Activated naive CD4-positive, alpha-beta T cell (primary cell): ENCODE data around the gene SNTG2.
"Not testable (repeated sequence)": the region's sequence is repeated elsewhere in the genome, so short reads cannot be mapped to it uniquely, and the experiment has no call there.

Experiments
- DNase-seq, 4 experiments: peaks; one replicate each; lab custom pipeline; 2025; lab: John Stamatoyannopoulos, UW

The SNTG2 gene

GRCh38 chr2:1375794-1376193 is 425.1 kb downstream of the SNTG2 start:
- no peak for DNase-seq

GRCh38 chr2:1377473-1377872 is 426.8 kb downstream of the SNTG2 start:
- no peak for DNase-seq

- DNase-seq = no peak
These were observed 428.0 kb downstream of the SNTG2 start for GRCh38 chr2:1378456-1379150.

- DNase-seq = no peak
These were observed 431.0 kb downstream of the SNTG2 start for GRCh38 chr2:1381644-1382043.

- not testable (repeated sequence) for DNase-seq
These were observed 437.5 kb downstream of the SNTG2 start for GRCh38 chr2:1387954-1388725.

- not testable (repeated sequence) for DNase-seq
These were observed 439.5 kb downstream of the SNTG2 start for GRCh38 chr2:1390118-1390517.

- DNase-seq = no peak
These were observed 442.7 kb downstream of the SNTG2 start for GRCh38 chr2:1393321-1393720.

GRCh38 chr2:1394709-1395408 is 444.2 kb downstream of the SNTG2 start:
- no peak for DNase-seq

- no peak for DNase-seq
These were observed 446.7 kb downstream of the SNTG2 start for GRCh38 chr2:1397350-1397749.

- DNase-seq = no peak
These were observed 447.5 kb downstream of the SNTG2 start for GRCh38 chr2:1398191-1398590.

GRCh38 chr2:1400943-1401735 is 450.5 kb downstream of the SNTG2 start:
- no peak for DNase-seq

GRCh38 chr2:1402064-1402463 is 451.4 kb downstream of the SNTG2 start:
- no peak for DNase-seq

- no peak for DNase-seq
These were observed 452.9 kb downstream of the SNTG2 start for GRCh38 chr2:1403565-1403964.

- DNase-seq = no peak
These were observed 454.5 kb downstream of the SNTG2 start for GRCh38 chr2:1405124-1405523.

GRCh38 chr2:1405967-1406366 is 455.3 kb downstream of the SNTG2 start:
- DNase-seq = no peak

- DNase-seq = no peak
These were observed 455.8 kb downstream of the SNTG2 start for GRCh38 chr2:1406434-1406833.

GRCh38 chr2:1407950-1408675 is 457.5 kb downstream of the SNTG2 start:
- DNase-seq = no peak

- no peak for DNase-seq
These were observed 462.6 kb downstream of the SNTG2 start, which contains the start of gene TPO for GRCh38 chr2:1413156-1413710. Gene TPO (plus strand): TSS chr2:1413463. CDS start chr2:1414409, 946 bp downstream.

- no peak for DNase-seq
These were observed 463.5 kb downstream of the SNTG2 start for GRCh38 chr2:1414121-1414520.

- not testable (repeated sequence) for DNase-seq
These were observed 464.3 kb downstream of the SNTG2 start for GRCh38 chr2:1414901-1415300.

GRCh38 chr2:1415501-1415900 is 464.9 kb downstream of the SNTG2 start:
- no peak for DNase-seq
